ENCODE measurements around the gene DDX39B. TPM values are rescaled to one million over a fixed set of nuclear protein-coding genes. Genes with fewer than 3 reads are reported as not detected.
"Not testable (repeated sequence)": the region's sequence is repeated elsewhere in the genome, so short reads cannot be mapped to it uniquely, and the experiment has no call there.

DDX39B gene
- total RNA-seq: 265 TPM
- long read RNA-seq, transcript DDX39B-214 (11 exons, 2,003 nt): major isoform, 41 of 71 reads
- long read RNA-seq, transcript DDX39B-202 (11 exons, 2,133 nt): minor isoform, 8 of 71 reads
- long read RNA-seq, partial matches to known transcripts: 5 of 71 reads
- long read RNA-seq, other reads (novel, unspliced or antisense): 15 of 71 reads

DNA sequence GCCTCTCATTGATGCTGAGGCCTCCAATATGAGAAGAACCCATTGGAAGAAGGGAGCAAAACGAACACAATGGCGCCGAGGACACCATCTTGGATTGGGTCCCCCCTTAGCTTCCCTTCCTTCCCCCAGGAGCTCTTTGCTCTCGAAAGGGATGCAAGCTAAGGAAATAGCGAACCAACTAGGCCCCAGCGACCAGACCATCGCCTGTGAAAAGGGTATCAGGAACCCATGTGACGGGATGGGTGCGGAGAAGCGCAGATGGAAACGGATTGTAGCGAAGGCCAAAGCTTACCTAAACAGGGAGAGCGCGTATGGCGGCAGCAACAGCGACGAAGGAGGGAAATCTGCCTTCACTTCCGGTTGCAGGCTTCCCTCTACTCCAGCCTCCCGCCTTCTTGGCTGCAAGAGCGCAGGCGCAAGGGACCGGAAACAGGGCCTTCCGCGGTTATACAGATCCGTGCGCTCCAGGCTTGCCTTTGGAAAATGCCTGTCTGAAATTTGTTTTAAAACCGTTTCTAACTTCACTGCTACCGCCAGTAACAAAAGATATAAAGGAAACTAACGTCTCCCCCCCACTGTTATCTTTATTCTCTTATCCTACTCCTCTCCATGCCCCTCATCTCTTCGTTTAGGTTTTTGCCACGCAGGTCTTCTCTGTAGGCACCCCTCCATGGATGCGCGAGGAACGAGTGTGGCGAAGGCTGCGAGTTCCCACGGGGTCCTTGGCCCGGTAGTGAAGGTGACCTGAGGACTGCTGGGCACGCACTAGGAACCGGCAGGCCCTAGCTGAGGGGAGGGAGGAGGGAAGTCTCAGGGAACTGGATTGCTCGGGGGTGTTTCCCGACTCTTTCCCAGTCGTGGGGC is at the start of gene DDX39B:
Gene DDX39B, minus strand, starts transcription at position 346 of the 864 bp plus-strand sequence. CDS start 1,471 bp downstream, outside the sequence.
- DNase-seq (peak; percentile 96), ATAC-seq (peak; percentile 96)
- peaks cover 36% of the 10 kb centered on the region for H3K36me3 ChIP-seq
- peak within 1 kb of the TSS; percentile 90 for H3K27ac ChIP-seq
- peak within 1 kb of the TSS; percentile 85 for H3K4me3 ChIP-seq
- peaks cover 39% of the 10 kb centered on the region for H3K4me1 ChIP-seq
- no peaks in the 10 kb centered on the region for H3K9me3 ChIP-seq
- no peaks in the 10 kb centered on the region for H3K27me3 ChIP-seq (ENCODE audit: low read depth)
- TF ChIP-seq, protein P1, sequence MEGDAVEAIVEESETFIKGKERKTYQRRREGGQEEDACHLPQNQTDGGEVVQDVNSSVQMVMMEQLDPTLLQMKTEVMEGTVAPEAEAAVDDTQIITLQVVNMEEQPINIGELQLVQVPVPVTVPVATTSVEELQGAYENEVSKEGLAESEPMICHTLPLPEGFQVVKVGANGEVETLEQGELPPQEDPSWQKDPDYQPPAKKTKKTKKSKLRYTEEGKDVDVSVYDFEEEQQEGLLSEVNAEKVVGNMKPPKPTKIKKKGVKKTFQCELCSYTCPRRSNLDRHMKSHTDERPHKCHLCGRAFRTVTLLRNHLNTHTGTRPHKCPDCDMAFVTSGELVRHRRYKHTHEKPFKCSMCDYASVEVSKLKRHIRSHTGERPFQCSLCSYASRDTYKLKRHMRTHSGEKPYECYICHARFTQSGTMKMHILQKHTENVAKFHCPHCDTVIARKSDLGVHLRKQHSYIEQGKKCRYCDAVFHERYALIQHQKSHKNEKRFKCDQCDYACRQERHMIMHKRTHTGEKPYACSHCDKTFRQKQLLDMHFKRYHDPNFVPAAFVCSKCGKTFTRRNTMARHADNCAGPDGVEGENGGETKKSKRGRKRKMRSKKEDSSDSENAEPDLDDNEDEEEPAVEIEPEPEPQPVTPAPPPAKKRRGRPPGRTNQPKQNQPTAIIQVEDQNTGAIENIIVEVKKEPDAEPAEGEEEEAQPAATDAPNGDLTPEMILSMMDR (IDR thresholded peaks at IDR 0.05): no peak
- intact Hi-C loops (cut with DNase I): loop anchor here (10.0 kb wide), 1 partner anchor 53 kb away; the partner anchor contains the start of gene NCR3

DNA sequence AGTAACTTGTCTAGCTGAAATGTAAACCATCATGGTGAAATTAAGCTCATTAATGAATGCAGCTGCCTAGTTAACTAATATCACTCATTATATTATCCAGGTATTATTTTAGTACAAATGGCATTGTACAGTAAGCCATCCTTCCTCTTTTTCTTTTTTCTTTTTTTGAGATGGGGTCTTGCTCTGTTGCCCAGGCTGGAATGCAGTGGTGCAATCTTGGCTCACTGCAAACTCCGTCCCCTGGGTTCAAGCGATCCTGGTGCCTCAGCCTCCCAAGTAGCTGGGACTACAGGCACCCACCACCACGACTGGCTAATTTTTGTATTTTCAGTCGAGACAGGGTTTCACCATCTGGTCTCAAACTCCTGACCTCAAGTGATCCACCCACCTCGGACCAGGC is 48.9 kb upstream of the DDX39B start:
- not testable (repeated sequence) for ATAC-seq; H3K9me3 ChIP-seq; H3K4me3 ChIP-seq; H3K36me3 ChIP-seq; DNase-seq; H3K4me1 ChIP-seq; H3K27ac ChIP-seq; H3K27me3 ChIP-seq (ENCODE audit: low read depth)
- intact Hi-C loops (cut with DNase I): loop anchor here (10.0 kb wide), 1 partner anchor 46 kb away; the partner anchor contains the start of genes ATP6V1G2, DDX39B and NFKBIL1

DNA sequence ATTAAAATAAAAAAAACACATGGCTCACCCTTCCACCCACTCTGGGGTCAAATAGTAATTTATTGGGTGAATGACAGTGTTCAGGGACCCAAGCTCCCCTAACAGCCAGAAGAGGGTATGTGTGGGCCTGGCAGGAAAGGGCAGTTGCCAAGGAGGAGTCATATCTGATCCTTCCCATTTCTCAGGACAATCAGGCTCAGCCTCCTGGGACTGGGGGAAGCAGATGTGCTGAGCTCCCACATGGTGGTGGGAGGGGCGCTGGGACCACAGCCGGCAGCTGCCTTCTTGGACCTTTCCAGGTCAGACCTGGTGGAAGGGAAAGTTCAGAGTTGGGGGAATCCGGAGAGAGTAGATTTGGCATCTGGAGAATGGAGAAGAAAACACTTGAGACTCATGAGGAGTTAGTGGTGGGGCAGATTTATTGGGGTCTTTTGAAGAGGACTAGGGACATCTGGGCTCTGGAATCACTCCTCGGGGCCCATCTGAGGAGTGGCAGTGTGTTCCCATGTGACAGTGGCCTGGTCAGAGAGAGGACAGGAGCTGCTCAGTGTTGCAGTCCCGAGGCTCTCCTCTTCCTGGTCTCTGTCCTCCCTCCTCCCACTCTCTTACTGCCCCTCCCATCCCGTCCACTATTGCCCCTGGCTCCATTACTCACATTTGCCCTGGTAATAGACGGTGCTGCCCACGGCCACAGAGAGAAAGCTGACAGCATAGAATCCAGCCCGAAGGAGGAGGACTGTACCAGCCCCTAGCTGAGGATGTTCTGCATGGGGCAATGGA is 47.3 kb upstream of the DDX39B start:
- TF ChIP-seq, protein P1 (IDR thresholded peaks at IDR 0.05): no peak
- Histone ChIP-seq H3K27me3 (ENCODE audit: low read depth) (no peaks in the 10 kb centered on the region), H3K4me3 (no peak overlapping the region), H3K27ac (no peak overlapping the region), H3K4me1 (peaks cover 22% of the 10 kb centered on the region), H3K36me3 (no peaks in the 10 kb centered on the region), H3K9me3 (no peaks in the 10 kb centered on the region)
- intact Hi-C loops (cut with DNase I): no loop called here
- DNase-seq (no peak), ATAC-seq (no peak)

DNA sequence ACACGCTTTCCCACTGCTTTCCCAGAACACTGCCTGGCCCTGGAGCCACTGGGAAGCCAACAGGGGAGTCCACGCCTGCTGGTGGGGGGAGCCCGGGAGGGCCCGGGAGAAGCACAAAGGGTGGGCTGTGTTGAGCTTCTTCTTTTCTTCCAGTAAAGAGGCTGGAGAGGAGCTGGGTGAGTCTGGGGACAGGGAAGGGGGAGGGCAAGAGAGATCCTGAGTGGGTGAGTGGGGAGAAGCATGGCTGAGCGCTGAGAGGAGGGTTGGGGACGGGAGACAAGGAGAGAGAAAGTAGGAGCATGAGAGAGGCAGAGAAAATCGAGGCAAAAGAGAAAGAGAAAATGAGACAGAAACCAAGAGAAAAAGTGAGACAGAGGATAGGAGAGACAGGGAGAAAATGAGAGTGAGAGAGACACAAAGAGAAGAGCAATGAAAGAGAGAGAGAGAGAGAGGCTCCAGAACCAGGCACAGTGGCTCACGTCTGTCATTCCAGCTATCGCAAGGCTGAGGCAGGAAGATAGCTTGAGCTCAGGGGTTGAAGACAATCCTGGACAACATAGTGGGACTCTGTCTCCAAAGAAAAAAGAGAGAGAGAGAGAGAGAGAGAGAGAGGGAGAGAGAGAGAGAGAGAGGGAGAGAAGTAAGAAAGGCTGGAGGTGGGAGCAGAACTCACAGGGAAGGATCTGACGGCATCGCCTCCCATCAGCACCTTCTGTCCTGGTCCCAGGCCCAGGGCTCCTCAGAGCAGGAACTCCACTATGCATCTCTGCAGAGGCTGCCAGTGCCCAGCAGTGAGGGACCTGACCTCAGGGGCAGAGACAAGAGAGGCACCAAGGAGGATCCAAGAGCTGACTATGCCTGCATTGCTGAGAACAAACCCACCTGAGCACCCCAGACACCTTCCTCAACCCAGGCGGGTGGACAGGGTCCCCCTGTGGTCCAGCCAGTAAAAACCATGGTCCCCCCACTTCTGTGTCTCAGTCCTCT is 46.3 kb upstream of the DDX39B start:
- no peaks in the 10 kb centered on the region for H3K9me3 ChIP-seq
- ATAC-seq (no peak), DNase-seq (no peak)
- no peaks in the 10 kb centered on the region for H3K27me3 ChIP-seq (ENCODE audit: low read depth)
- TF ChIP-seq, protein P1 (IDR thresholded peaks at IDR 0.05): no peak
- H3K36me3 ChIP-seq: no peaks in the 10 kb centered on the region
- H3K4me3 ChIP-seq: peak overlapping the region; percentile 44
- peaks cover 23% of the 10 kb centered on the region for H3K4me1 ChIP-seq
- intact Hi-C loops (cut with DNase I): no loop called here
- H3K27ac ChIP-seq: peak overlapping the region; percentile 64

DNA sequence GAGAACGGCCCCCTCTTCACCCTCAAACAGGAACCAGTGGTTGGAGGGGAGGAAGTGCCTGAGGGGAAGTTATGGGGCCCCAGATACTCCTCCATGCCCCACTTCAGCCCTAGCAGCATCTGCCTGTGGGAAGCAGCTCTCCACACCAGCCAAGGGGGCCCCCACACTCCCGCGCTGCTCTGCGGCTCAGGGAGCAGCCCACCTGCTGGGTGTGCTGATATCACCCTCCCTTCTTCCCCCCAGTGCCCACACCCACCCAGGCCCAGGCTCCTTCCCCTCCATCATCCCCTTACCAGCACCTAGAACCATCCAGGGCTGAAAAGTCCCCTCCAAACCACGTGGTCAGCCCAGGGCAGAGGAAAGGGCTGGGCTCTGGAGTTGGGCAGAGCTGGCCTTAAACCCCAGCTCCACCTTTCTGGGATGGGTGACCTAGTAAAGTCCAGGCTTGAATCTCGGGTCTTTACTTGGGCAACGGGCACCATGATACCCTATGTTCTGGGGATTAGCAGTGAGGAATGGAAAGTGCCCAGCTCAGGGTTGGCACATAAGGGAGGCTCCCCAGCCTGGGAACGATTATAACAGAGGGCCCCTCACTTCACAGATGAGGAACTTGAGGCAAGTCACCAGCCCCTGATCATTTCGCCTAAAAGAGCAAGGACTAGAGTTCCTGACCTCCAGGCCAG is 44.9 kb upstream of the DDX39B start:
- TF ChIP-seq, protein P1 (IDR thresholded peaks at IDR 0.05): no peak
- H3K36me3 ChIP-seq: no peaks in the 10 kb centered on the region
- DNase-seq (no peak), ATAC-seq (peak; percentile 77 to 82)
- H3K9me3 ChIP-seq: no peaks in the 10 kb centered on the region
- H3K4me3 ChIP-seq: peak overlapping the region; percentile 44
- H3K27me3 ChIP-seq (ENCODE audit: low read depth): no peaks in the 10 kb centered on the region
- peaks cover 37% of the 10 kb centered on the region for H3K4me1 ChIP-seq
- intact Hi-C loops (cut with DNase I): no loop called here
- peak overlapping the region; percentile 64 for H3K27ac ChIP-seq

Data from lower lobe of right lung (tissue), 2 donors.